HG03575 (cell line): ENCODE measurements around the gene KIAA0232.
"Not testable (repeated sequence)": the region's sequence is repeated elsewhere in the genome, so short reads cannot be mapped to it uniquely, and the experiment has no call there.

Source experiments
- ATAC-seq: cut with Tn5 transposase; IDR thresholded peaks from one replicate; pipeline ENCODE4 v1.9.1; 2021; ENCODE audit not compliant: unreplicated experiment, insufficient number of reproducible peaks, low FRiP score; ENCODE audit errors: extremely low read depth

The KIAA0232 gene

DNA sequence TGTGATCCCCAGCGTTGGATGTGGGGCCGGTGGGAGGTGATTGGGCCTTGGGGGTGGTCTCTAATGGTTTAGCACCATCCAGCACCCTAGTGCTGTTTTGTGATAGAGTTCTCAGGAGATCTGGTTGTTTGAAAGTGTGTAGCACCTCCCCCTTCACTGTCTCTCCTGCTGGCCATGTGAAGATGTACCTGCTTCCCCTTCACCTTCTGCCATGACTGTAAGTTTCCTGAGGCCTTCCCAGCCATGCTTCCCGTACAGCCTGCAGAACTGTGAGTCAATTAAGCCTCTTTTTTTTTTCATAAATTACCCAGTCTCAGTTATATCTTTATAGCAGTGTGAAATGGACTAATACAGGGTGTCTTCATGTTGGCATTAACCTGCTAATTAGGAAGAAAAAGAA is 107.8 kb downstream of the KIAA0232 start:
- ATAC-seq: no peak

DNA sequence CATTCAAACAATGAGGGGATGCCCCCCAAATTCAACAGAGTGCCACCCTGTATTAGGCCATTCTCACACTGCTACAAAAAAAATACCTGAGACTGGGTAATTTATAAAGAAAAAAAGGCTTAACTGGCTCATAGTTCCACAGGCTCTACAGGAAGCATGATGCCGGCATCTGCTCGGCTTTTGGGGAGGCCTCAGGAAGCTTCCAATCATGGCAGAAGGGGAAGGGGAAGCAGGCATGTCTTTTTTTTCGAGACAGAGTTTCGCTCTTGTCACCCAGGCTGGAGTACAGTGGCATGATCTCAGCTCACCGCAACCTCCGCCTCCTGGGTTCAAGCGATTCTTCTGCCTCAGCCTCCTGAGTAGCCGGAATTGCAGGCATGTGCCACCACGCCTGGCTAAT is 108.4 kb downstream of the KIAA0232 start:
- not testable (repeated sequence) for ATAC-seq

DNA sequence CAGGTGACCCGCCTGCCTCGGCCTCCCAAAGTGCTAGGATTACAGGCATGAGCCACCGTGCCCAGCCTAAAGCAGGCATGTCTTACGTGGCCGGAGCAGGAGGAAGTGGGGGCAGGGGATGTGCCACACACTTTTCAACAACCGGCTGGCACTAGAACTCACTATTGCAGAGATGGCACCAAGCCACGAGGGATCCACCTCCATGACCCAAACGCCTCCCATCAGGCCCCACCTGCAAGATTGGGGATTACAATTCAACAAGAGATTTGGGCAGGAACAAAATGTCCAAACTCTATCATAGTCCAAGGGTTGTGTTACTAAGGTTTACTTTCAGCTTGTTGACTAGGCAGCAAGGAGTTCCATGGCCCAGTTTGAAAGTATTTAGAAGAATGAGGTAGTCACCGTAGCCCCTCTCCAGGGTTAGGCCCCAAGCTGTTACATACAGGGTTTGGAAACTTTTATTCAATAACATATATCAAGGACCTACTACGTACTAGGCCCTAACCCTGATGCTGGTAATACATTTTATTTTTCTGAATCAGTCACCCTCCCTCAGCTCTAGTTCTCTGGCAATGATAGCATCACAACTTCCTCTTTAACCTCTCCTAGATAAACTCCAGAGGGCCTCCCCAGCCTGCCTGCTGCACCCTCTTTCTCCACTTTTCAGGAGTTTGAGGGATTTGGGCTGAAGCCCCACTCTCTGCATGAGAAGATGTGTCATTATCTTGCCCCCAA is 109.1 kb downstream of the KIAA0232 start:
- ATAC-seq: no peak

DNA sequence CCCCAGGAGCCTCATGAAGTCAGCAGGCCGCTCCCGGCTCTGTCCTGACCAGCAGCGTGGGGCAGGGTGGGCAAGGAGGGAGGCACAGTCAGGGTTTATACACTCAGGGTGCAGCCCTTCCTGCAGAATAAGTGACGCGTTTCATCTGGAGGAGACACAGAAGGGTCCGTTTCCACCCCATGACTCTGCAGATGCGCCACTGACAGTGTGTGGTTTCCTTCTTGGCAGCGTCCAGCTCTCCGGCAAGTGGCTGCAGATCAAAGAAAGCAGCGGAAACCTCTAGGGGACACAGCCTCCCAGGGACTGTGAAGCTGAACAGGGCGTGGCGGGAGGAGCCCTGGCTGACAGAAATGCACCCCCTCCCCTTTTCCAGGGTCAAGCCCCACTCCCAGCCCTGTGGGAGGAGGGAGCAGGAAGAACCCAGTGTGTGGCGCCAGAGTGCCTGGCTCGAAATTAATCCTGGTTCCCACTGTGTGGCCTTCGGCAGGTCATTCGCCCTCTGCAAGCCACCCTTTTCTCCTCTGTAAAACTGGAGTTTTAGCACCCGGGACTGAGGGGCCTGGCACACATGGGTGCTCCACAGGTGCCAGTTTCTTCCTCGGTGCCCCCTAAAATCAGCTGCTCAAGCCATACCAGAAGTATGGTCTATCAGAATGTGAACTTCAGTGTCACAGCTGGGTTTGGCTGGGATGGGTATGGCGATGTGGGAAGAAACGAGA is 109.8 kb downstream of the KIAA0232 start:
- no peak for ATAC-seq

GRCh38 chr4:6892909-6893202 is 110.3 kb downstream of the KIAA0232 start:
- ATAC-seq: no peak

DNA sequence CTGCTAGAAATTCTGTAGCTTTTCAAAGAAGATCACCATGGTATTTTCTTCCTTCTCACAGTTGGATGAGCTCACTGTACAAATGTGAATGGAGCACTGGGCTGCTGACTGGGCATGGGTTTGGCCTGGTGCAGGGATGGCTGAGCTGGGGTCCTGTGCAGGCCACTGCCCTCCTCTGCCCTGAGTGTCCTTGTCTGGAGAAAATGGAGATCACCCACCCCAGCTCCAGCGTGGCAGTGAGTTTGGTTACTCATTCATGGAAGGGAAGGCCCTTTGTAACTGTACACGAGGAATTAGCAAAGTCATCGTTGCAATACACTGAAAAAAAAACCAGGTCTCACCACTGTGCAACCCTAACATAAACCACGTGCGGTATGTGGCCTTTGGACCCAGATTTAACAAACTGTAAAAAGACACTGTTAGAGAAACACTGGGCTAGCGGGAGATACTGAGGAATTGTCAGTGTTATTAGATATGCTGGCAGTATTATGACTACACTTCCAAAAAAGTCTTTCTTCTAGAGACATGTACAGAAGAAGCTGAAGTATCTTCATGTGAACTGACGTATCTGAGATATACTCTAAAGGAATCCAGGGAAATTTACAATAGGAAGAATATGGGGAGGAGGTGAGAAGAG is 111.0 kb downstream of the KIAA0232 start:
- no peak for ATAC-seq

DNA sequence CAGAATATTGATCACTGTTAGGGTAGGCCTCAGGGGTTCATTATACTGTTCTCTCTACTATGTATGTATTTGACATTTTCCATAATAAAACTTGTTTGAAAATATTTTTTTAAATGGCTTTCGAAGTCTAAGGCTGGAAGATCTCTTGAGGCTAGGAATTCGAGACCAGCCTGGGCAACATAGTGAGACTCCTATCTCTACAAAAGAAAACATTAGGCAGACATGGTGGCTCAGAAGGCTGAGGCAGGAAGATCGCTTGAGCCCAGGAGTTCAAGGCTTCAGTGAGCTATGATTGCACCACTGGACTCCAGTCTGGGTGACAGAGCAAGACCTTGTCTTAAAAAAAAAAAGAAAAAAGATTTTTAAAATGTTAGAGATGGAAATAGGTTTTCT is 111.6 kb downstream of the KIAA0232 start:
- no peak for ATAC-seq

DNA sequence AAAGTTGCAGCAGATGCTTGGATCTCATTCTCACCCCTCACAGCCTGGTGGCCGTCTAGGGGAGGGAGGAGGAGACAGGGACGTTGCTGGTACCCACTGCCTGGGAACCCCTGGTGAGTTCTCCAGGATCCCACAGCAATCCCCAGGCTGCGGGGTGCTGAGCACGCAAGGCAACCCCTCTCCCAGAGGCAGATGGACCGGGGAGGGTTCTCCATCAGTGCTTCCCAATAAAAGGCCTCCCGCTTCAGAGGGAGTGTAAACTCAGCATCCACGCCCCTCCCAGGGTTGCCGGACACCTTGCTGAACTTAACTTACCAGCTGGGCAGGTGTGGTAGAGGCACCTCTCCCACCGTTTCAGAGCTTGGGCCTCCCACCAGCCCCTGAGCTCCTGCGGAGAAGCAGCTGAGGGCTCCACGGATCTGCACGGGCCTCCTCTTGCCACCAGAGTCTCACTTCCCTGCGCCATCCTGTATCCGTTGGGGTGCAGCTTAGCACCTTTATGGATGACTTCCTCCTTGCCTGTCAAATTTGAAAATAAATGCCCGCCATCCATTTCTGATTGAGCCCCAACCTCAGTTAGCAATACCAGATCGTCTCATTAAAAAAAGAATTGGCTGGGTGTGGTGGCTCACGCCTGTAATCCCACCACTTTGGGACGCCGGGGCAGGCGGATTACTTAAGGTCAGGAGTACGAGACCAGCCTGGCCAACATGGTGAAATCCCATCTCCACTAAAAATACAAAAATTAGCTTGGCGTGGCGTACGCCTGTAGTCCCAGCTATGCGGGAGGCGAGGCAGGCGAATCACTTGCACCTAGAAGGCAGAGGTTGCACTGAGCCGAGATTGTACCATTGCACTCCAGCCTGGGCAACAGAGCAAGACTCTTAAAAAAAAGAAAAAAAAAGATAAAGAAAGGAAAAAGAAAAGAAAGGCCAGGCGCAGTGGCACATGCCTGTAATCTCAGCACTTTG is 112.3 kb downstream of the KIAA0232 start:
- no peak for ATAC-seq

- ATAC-seq: no peak
Observed at GRCh38 chr4:6896035-6896434, 113.5 kb downstream of the KIAA0232 start.

GRCh38 chr4:6898763-6899162 is 116.2 kb downstream of the KIAA0232 start:
- ATAC-seq: no peak

DNA sequence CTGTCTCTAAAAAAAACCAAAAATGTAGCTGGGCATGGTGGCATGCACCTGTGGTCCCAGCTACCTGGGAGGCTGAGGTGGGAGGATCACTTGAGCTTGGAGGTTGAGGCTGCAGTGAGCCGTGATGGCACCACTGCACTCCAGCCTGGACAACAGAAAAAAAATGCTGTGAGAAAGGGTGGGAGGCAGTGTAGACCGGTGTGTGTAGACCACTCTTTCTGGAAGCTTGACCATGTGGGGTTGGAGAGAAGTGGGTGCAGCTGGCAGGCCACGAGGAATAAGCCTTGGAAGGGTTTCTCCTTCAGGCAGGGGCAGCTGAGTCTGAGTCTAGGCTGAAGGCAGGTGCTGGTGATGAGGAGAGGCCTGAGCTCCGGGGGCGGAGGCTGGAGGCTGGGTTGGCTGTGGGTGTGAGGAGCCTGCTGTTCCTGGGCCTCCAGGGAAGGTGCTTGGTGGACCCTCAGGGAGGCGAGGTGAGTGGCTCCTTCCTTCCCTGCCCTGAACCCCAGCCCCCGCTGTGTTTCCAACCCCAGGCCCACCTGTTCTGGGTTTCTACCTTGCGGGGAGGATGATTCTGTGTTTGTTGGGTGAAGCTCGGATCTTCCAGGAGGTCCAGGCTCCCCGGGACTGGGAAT is 117.8 kb downstream of the KIAA0232 start:
- no peak for ATAC-seq

GRCh38 chr4:6900956-6901355 is 118.4 kb downstream of the KIAA0232 start:
- ATAC-seq: no peak

DNA sequence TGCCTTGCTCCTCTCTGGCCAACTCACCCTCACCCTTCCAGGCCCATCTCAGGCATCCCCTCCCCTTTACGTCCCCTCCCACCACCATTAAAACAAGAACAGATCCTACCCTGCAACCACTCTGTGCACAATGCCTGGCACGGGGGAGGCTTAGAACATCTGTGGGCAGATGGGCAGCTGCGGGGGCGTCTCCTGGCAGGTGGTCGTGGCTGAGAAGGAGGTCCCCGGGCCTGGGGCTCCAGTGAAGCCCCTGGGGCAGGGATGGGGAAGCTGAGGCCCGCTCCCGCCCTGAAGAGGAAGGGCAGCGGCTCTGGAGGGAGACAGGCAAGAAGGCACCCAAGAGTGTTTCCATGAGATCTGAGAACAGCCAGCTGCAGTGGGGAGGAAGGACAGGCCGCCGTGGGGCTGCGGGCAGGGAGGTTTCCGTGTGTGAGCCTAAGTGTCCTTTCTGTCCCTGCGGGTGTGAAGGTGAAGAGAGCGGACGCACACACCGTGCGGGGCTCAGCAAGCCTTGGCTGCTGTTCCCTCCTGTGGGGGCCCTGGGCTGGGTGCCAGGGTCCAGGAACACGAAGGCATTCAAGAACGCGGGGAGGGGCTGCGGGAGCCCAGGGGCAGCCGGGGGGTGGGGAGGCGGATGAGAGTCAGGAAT is 119.3 kb downstream of the KIAA0232 start:
- ATAC-seq: no peak

GRCh38 chr4:6902318-6903042 is 120.0 kb downstream of the KIAA0232 start:
- ATAC-seq: no peak

- ATAC-seq: no peak
Observed at GRCh38 chr4:6905516-6906445, 123.3 kb downstream of the KIAA0232 start.

DNA sequence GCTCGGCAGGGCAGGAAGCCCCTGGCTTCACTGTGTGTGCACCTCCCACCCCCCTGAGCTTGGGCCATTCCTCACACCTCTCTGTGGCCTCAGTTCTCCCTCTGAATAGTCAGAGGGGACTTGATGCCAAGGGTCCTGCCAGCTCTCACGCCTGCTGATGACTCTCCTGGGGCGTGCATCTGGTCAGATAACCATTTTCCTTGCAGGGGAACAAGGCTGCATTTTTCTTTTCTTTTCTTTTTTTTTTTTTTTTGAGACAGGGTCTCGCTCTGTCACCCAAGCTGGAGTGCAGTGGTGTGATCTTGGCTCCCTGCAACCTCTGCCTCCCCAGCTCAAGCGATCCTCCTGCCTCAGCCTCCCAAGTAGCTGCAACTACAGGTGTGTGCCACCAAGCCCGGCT is 124.0 kb downstream of the KIAA0232 start:
- ATAC-seq: not testable (repeated sequence)

DNA sequence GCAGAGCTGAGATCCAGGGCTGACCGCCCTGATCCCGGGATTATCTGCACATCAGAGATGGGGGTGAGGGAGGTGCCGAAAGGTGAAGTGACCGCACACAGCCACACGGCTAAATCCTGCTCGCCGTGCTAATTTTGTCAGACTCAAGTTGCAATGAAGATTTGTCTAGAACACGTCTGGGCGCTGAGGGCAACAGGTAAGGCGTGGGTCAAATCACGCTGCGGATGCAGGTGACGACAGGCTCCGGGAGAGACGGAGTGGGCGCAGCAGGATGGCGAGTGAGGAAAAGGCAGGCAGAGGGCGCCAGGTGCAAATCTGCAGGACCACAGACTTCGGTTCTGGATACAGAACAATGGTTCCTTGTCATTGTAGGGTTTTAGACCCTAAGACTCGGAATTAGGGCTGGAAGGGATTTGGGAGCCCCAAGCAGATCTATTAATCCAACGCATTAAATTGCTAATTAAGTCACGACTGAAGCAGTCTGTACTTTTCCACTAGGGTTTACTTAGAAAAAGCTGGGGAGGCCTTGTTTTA is 125.2 kb downstream of the KIAA0232 start:
- no peak for ATAC-seq
